Bronchial epithelial cell (primary cell): ENCODE data around the gene CARD10. TPM values are rescaled to one million over a fixed set of nuclear protein-coding genes. Genes with fewer than 3 reads are reported as not detected.

Experiments used
- DNase-seq: peaks from one replicate; pipeline ENCODE4 v3.0.0-alpha.2; 2010; ENCODE audit warnings: low read depth
- FAIRE-seq: peaks from 2 replicates; lab custom pipeline; 2011; peaks lifted over from hg19 to GRCh38; lab: Jason Lieb, UNC
- H3K27me3 ChIP-seq: 2 replicates; pipeline ENCODE4 v1.5.1; 2011; ENCODE audit warnings: low read length; ENCODE audit not compliant: control insufficient read depth, insufficient read depth
- H3K36me3 ChIP-seq: 2 replicates; pipeline ENCODE4 v1.5.1; 2011; ENCODE audit warnings: low read length; ENCODE audit not compliant: control insufficient read depth, insufficient read depth
- H3K4me3 ChIP-seq: 2 replicates; pipeline ENCODE4 v1.5.1; 2011; ENCODE audit warnings: mild to moderate bottlenecking, low read depth, low read length, control low read depth
- total RNA-seq: library from RNA; depleted of rRNA; stranded (reverse); fragments of >200 nt; gene quantifications from 2 replicates; pipeline ENCODE4 v1.2.1, GENCODE V29; 2014
- TF ChIP-seq, protein P1 (sequence below): IDR thresholded peaks from 2 replicates; pipeline ENCODE4 v1.5.1; 2011; ENCODE audit warnings: mild to moderate bottlenecking, moderate library complexity, low read length, control low read depth, inconsistent platforms; ENCODE audit not compliant: insufficient read depth, severe bottlenecking

Gene CARD10
- total RNA-seq, 1 donor from 2014 or later: 14.2 TPM

DNA sequence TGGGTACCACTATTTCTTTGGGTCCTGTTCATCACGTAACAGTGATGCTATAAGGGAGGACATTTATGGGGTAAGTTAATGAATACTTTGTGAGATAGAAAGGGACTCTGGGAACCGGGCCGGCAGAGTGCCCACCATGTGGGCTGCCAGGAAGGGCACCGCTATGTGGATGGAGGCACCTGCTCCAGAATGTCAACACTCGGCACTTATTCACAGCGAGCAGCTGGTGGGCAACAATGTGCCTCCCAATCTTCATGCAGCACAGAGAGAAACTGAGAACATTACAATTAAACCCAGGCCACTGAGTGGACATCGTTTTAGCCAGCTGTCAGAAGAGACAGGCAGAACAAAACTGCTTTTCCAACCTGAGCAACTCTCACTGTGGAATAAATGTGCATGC is 76.1 kb downstream of the CARD10 start:
- no peak overlapping the region for H3K4me3 ChIP-seq
- FAIRE-seq (no peak), DNase-seq (no peak)
- H3K36me3 ChIP-seq: no peaks in the 10 kb centered on the region
- H3K27me3 ChIP-seq: peaks cover 3% of the 10 kb centered on the region
- TF ChIP-seq, protein P1, sequence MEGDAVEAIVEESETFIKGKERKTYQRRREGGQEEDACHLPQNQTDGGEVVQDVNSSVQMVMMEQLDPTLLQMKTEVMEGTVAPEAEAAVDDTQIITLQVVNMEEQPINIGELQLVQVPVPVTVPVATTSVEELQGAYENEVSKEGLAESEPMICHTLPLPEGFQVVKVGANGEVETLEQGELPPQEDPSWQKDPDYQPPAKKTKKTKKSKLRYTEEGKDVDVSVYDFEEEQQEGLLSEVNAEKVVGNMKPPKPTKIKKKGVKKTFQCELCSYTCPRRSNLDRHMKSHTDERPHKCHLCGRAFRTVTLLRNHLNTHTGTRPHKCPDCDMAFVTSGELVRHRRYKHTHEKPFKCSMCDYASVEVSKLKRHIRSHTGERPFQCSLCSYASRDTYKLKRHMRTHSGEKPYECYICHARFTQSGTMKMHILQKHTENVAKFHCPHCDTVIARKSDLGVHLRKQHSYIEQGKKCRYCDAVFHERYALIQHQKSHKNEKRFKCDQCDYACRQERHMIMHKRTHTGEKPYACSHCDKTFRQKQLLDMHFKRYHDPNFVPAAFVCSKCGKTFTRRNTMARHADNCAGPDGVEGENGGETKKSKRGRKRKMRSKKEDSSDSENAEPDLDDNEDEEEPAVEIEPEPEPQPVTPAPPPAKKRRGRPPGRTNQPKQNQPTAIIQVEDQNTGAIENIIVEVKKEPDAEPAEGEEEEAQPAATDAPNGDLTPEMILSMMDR: no peak

DNA sequence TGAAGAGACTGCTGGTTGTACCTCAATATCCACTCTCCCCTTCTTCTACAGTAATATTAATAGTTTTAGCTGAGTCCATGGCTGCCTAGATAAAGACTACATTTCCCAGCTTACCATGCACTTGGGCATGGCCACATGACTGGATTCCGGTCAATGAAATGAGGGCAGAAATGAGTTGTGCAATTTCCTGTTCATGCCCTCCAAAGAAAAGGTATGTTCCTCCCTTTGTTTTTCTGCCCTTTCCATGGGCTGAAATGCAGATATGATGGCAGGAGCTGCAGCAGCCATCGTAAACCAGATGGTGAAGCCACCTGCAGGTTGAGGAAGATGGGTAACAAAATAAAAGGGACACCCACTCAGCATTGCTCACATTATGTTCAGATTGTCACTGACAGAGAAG is 76.7 kb downstream of the CARD10 start:
- no peak overlapping the region for H3K4me3 ChIP-seq
- FAIRE-seq (no peak), DNase-seq (peak; percentile 67)
- H3K27me3 ChIP-seq: peaks cover 3% of the 10 kb centered on the region
- TF ChIP-seq, protein P1: no peak
- no peaks in the 10 kb centered on the region for H3K36me3 ChIP-seq

DNA sequence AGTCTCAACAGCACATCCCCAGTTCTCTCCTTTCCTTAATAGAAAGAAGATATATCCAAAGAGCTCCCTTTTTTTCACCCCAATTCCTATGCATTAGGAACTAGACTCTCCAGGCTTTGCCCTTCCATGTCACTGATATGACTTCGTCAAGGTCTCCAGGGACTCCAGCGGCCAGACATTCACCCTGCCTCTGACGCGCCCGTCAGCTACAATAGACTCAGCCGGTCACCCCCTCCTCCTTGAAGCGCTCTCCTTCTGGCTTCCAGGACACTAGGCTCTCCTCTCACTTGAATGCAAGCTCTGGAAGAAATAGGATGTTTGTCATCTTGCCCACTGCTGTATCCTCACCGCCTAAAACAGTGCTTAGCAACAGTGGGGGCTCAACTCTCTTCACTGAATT is 77.1 kb downstream of the CARD10 start:
- no peaks in the 10 kb centered on the region for H3K27me3 ChIP-seq
- no peaks in the 10 kb centered on the region for H3K36me3 ChIP-seq
- no peak for DNase-seq
- no peak overlapping the region for H3K4me3 ChIP-seq
- TF ChIP-seq, protein P1: no peak
- no peak for FAIRE-seq

DNA sequence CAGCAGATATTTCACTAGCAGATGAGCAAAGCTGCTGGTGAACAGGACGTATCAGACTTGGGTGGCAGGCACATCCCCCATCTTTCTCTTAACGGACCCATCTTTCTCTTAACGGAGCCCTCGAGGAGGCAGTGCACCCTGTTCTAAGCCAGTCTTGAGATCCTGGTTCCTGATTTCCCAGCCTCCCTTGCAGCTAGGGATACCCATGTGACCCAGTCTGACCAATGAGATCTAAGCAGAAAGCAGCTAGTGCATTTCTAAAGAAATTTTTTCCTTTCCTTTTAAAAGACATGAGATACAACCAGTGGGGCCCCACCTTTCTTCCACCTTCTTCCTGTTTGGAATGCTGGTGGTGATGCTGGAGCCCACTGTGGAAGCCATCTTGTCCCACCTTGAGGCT is 78.3 kb downstream of the CARD10 start:
- no peak overlapping the region for H3K4me3 ChIP-seq
- no peaks in the 10 kb centered on the region for H3K36me3 ChIP-seq
- no peaks in the 10 kb centered on the region for H3K27me3 ChIP-seq
- TF ChIP-seq, protein P1: no peak
- DNase-seq (no peak), FAIRE-seq (no peak)

Other genes starting within 250 kb of the CARD10 start
- gene CYTH4, start 236.9 kb downstream of the CARD10 start, total RNA-seq: not detected in 2 replicates
- 0.26 and 0.51 TPM in 2 replicates for gene ELFN2, start 91.9 kb downstream of the CARD10 start, total RNA-seq
- 0.26 and 1.3 TPM in 2 replicates for gene MFNG, start 33.0 kb downstream of the CARD10 start, total RNA-seq
- gene CDC42EP1, start 41.1 kb upstream of the CARD10 start, total RNA-seq: 5.8 and 11.0 TPM in 2 replicates
- not detected in 2 replicates for gene LGALS2, start 60.7 kb upstream of the CARD10 start, total RNA-seq
- 36.1 and 41.5 TPM in 2 replicates for gene GGA1, start 89.4 kb upstream of the CARD10 start, total RNA-seq
- gene SH3BP1, start 120.3 kb upstream of the CARD10 start, total RNA-seq: 15.5 and 15.6 TPM in 2 replicates
- gene PDXP, start 139.3 kb upstream of the CARD10 start, total RNA-seq: 2.2 and 3.4 TPM in 2 replicates
- gene LGALS1, start 156.2 kb upstream of the CARD10 start, total RNA-seq: 1,816 and 1,987 TPM in 2 replicates
- 39.8 and 50.1 TPM in 2 replicates for gene NOL12, start 166.9 kb upstream of the CARD10 start, total RNA-seq
- gene TRIOBP, start 177.6 kb upstream of the CARD10 start, total RNA-seq: 40.3 and 45.6 TPM in 2 replicates